ENCODE data around the gene SENP1.

- TF ChIP-seq MAX (IDR thresholded peaks at IDR 0.05) (no peak), ATF4 (CRISPR knock-in tag; IDR thresholded peaks at IDR 0.05) (no peak), ZNF543 (CRISPR knock-in tag; IDR thresholded peaks at IDR 0.05) (no peak), ZNF777 (CRISPR knock-in tag; IDR thresholded peaks at IDR 0.05) (no peak), GMEB1 (CRISPR knock-in tag; IDR thresholded peaks at IDR 0.05; ENCODE audit: borderline replicate concordance) (no peak), HMGXB4 (CRISPR knock-in tag; IDR thresholded peaks at IDR 0.05; ENCODE audit: borderline replicate concordance in 1 of 2, low read depth in 1 of 2) (no peak), CTCF (CRISPR knock-in tag; IDR thresholded peaks at IDR 0.05) (no peak)
Measured at GRCh38 chr12:48075832-48076231, 30.0 kb downstream of the SENP1 start.

All from HepG2 (cell line).